GM06990 (cell line): ENCODE measurements around the gene SNX13.

Experiments used
- DNase-seq: peaks from one replicate; pipeline ENCODE4 v3.0.0-alpha.2; 2011; ENCODE audit not compliant: insufficient read length; ENCODE audit errors: extremely low read depth
- H3K27me3 ChIP-seq: replicated peaks from 2 replicates; pipeline ENCODE4 v1.6.0; 2011; ENCODE audit warnings: low read length; ENCODE audit not compliant: control insufficient read depth, insufficient read depth
- H3K36me3 ChIP-seq: 2 replicates; pipeline ENCODE4 v1.5.1; 2011; ENCODE audit warnings: low read length; ENCODE audit not compliant: control insufficient read depth, insufficient read depth
- H3K4me3 ChIP-seq: replicated peaks from 2 replicates; pipeline ENCODE4 v1.5.1; 2011; ENCODE audit warnings: low read depth, mild to moderate bottlenecking, control low read depth, low read length
- TF ChIP-seq, protein P1 (sequence below): IDR thresholded peaks from 2 replicates; pipeline ENCODE4 v1.5.1; 2011; ENCODE audit warnings: low read length, control low read depth, mild to moderate bottlenecking, inconsistent platforms; ENCODE audit not compliant: insufficient read depth, poor library complexity, severe bottlenecking

Gene SNX13

GRCh38 chr7:17770710-17771375 lies 169.5 kb downstream of the SNX13 start:
- DNase-seq: peak; percentile 19
- H3K36me3 ChIP-seq: no peaks in the 10 kb centered on the region
- TF ChIP-seq, protein P1, sequence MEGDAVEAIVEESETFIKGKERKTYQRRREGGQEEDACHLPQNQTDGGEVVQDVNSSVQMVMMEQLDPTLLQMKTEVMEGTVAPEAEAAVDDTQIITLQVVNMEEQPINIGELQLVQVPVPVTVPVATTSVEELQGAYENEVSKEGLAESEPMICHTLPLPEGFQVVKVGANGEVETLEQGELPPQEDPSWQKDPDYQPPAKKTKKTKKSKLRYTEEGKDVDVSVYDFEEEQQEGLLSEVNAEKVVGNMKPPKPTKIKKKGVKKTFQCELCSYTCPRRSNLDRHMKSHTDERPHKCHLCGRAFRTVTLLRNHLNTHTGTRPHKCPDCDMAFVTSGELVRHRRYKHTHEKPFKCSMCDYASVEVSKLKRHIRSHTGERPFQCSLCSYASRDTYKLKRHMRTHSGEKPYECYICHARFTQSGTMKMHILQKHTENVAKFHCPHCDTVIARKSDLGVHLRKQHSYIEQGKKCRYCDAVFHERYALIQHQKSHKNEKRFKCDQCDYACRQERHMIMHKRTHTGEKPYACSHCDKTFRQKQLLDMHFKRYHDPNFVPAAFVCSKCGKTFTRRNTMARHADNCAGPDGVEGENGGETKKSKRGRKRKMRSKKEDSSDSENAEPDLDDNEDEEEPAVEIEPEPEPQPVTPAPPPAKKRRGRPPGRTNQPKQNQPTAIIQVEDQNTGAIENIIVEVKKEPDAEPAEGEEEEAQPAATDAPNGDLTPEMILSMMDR: no peak
- H3K27me3 ChIP-seq: no peaks in the 10 kb centered on the region
- H3K4me3 ChIP-seq: no peak overlapping the region

DNA sequence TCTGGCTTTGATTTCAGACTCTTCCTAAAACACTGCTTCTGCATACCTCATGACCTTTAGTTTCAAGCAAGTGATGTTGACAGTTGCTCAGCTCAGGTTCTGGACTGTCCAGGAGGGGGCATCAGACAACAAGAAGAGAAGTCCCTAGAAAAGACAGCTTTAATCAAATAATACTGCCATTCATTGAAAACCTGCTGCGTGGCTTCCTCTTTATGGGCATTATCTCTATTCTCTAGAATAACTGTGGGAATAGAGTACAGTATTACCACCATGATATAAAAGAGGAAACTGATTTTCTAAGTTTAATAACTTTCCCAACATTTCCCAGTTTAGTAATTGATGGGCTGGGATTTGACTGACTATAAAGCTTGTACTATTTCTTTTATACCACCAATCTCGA lies 170.4 kb downstream of the SNX13 start:
- TF ChIP-seq, protein P1: peak; percentile 78
- H3K36me3 ChIP-seq: no peaks in the 10 kb centered on the region
- no peak overlapping the region for H3K4me3 ChIP-seq
- no peaks in the 10 kb centered on the region for H3K27me3 ChIP-seq
- DNase-seq: no peak

DNA sequence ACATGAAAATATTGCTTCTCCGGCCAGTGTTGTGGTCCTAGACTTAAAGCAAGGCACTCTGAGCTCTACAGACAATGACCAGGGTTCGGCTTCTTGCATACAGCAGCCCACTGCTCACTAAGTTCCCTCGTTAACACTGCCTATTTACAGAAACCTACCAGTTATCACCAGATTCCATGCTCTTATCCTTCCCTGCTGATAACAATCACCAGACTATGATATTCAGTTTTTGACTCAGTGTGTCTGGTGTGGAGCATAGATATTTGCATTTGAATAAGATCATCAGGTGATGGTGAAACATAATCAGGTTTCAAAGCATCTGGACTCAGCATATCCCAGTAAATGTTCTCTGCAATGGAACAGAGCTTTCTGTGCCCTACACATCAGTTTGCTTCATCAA lies 182.3 kb downstream of the SNX13 start:
- H3K27me3 ChIP-seq: no peaks in the 10 kb centered on the region
- no peak for DNase-seq
- no peaks in the 10 kb centered on the region for H3K36me3 ChIP-seq
- TF ChIP-seq, protein P1: no peak
- H3K4me3 ChIP-seq: no peak overlapping the region

DNA sequence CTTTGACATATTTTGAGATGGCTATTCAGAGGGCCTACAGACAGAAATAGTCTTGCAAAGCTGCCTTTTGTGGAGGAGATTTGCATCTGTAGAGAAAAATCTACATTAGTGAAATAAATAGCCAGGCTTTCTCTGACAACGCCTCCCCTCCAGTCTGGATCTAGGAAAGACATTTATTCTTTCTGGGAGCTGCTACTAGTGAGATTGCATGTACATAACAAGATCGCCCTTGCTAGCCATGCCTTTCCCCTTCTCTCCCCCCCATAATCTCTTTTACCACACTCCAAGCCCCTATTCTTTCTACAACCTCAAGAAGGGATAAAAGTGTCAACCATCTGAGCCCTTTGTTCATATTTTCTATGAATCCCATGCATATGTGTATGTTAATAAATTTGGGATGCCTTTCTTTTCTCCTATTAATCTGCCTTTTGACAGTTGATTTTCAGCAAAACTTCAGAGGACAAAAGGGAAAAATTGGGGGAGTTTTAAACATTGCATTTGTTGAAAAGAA lies 194.2 kb downstream of the SNX13 start:
- DNase-seq: no peak
- no peaks in the 10 kb centered on the region for H3K27me3 ChIP-seq
- TF ChIP-seq, protein P1: no peak
- H3K36me3 ChIP-seq: no peaks in the 10 kb centered on the region
- H3K4me3 ChIP-seq: no peak overlapping the region

DNA sequence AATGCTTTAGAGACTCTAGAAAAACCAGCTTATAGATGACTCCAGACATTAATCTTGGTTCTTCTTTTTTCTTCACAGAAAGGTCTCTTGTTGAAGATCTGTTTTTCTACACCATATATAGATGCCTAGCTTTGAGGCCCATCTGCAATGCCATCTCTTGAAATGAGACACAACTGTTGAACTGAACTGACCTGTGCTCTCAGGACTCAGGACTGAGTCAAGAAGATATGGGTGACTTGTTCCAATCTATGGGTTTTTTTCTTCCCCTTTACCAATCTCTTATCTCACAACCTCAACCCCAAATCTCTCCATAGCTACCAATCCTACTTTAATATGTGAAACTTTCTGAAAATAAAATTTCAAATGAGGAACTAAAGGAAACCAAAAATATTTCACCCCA lies 194.7 kb downstream of the SNX13 start:
- Histone ChIP-seq H3K27me3 (no peaks in the 10 kb centered on the region), H3K36me3 (no peaks in the 10 kb centered on the region), H3K4me3 (no peak overlapping the region)
- TF ChIP-seq, protein P1: no peak
- peak; percentile 28 for DNase-seq
